HUES64 (cell line): ENCODE data around the gene ZNF653.
"Not testable (repeated sequence)": the region's sequence is repeated elsewhere in the genome, so short reads cannot be mapped to it uniquely, and the experiment has no call there.

Experiments
- H3K27ac ChIP-seq: 2 replicates; pipeline ENCODE4 v1.7.0; 2013; ENCODE audit warnings: low read depth, low read length, inconsistent platforms
- H3K27me3 ChIP-seq: 2 replicates; pipeline ENCODE4 v1.6.1; 2013; ENCODE audit warnings: mild to moderate bottlenecking, low read length; ENCODE audit not compliant: insufficient read depth
- H3K36me3 ChIP-seq: 2 replicates; pipeline ENCODE4 v1.6.1; 2013; ENCODE audit warnings: mild to moderate bottlenecking, low read length; ENCODE audit not compliant: insufficient read depth
- H3K4me1 ChIP-seq: 2 replicates; pipeline ENCODE4 v1.6.1; 2013; ENCODE audit warnings: mild to moderate bottlenecking, low read length, moderate library complexity; ENCODE audit not compliant: insufficient read depth
- H3K4me3 ChIP-seq: 2 replicates; pipeline ENCODE4 v1.5.1; 2013; ENCODE audit warnings: mild to moderate bottlenecking, low read length, moderate library complexity
- H3K9ac ChIP-seq: 2 replicates; pipeline ENCODE4 v1.6.1; 2013; ENCODE audit warnings: mild to moderate bottlenecking, low read depth, low read length
- H3K9me3 ChIP-seq: 2 replicates; pipeline ENCODE4 v1.6.1; 2013; ENCODE audit warnings: low read depth, low read length; ENCODE audit not compliant: insufficient read depth
- WGBS: fragments of 150-250, 120-280 bp; methylation state at CpG from one replicate; pipeline ENCODE4 v1.1.7; 2013; ENCODE audit warnings: missing lambda C conversion rate; 5-methylcytosine and 5-hydroxymethylcytosine counted together

ZNF653 gene

DNA sequence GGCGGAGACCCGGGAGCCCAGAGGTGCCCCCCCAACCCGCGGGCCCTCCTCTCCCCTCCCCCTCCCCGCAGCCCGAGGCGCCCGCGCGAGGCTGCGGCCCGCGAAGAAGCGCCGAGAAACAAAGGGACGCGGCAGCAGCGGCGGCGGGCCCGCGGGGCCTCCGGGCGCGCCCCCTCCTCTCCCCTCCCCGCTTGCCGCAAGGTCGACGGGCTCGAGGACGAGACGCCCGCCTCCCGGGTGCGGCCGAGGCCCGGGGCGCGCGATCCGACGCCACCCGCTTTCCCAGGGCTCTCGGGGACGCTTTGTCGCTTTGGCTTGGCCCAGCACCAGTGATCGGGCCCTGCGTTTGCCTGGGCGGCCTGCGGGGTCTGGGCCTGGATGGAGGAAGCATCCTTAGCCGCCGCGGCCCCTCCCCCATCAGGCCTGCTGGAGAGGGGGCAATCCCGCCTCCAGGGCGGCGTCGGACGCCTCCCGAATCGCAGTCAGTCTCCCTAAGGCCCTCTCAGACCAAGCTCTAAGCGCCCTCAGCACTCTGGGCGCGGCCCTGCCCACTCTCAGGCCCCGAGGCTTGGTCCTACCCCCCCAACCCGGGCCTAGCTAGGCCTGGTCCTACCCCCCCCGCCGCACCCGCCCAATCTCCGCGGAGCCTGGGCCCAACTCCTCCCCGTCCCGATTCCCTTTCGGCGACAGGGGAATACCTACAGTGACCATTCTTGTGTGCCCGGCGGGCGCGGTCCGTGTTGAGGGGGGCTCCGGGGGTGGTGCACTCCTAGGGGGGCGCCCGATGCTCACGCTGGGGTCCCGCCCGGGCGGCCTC lies 25.5 kb downstream of the ZNF653 start:
- no peaks in the 10 kb centered on the region for H3K36me3 ChIP-seq
- H3K4me3 ChIP-seq, result peak overlapping the region; percentile 32; the same call in 1 of the 2 replicates
- no peaks in the 10 kb centered on the region; the same call in 1 of the 2 replicates for H3K4me1 ChIP-seq
- no peaks in the 10 kb centered on the region for H3K9me3 ChIP-seq
- WGBS, result 12% methylated on average over 86 of the region's 86 CpGs
- no peak overlapping the region for H3K27ac ChIP-seq
- H3K9ac ChIP-seq, result no peak overlapping the region
- H3K27me3 ChIP-seq, result peaks cover 46% of the 10 kb centered on the region

DNA sequence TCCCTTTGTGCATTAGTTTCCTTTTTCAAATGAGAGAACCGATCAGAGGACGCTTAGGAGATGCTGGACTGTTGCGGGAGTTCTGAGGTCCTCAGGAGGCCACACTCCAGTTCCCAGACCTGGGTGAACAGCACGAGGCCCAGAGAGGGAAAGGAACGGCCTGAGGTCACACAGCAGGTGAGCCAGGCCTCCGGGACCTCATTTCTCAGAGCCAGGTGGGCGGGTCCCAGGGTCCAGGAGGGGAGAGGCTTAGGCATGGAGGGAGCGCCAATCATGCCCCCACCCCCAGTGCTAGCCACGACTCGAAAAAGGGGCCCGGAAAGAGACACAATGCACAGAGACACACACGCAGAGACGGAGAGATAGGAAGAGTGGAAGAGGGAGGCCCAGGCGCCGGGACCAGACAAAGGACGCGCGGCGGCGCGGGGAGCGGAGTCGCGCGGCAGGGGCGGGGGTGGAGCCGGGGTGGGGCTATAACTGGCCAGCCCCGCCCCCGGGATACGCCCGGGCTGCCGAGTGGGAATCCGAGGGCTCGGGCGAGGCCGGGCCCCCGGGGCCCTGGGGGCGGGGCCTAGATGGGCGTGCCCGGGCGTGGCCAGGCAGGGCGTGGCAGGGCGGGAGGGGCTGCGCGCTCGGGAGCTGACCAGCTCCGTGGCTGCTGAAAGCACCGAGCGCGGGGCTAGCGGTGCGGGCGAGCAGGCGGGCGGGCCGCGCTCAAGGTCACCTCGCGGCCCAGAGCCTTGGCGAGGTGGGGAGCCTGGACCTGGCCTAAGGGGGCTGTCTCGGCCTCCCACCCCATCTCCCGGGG lies 26.3 kb downstream of the ZNF653 start:
- no peak overlapping the region; the same call in 1 of the 2 replicates for H3K9ac ChIP-seq
- WGBS, result 11% methylated on average over 62 of the region's 62 CpGs
- peak overlapping the region; percentile 55 for H3K4me3 ChIP-seq

DNA sequence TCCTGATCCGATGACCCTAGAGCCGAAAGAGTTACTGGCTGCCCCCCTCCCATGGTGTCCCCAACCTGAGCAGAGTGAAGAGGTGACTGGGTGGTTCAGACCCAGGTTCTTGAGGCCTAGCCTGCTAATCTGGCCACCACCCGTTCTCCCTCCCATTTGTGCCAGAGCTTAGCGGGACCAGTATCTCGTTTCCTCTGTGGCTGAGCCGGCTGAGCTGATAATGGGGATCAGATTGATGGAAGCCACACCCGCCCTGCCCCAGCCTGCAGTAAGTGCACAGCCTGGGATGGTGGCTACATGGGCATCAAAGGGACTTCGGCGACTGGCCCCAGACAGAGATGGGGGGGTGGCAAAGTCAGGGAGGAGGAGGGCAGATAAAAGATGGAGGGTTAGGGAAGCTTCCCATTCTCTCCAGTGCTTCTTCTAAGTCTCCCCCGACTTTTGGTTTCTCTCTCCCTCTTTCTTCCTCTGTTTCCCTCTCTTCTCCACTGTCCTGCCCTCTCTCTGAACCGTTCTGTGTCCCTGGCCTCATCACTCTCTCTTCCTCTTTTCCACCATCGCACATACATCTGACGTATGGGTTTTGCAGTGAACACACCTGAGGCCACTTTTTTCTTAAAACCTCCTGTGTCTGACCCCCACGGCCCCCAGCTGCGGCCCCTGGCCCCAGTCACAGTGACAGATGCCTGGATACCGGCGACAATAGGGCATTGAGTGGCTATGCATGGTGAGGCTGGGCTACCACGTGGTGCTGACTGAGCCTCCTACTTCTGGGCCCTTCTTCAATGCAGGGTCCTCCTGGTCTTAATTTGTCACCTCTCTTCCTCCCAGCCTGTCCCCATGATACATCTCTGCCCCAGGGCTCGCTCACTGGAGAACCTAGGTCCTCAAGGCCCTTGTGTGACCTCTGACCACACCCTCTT lies 27.2 kb downstream of the ZNF653 start:
- H3K4me3 ChIP-seq, result no peak overlapping the region
- H3K27me3 ChIP-seq, result peaks cover 46% of the 10 kb centered on the region
- WGBS, result 81% methylated on average over 19 of the region's 19 CpGs

More for the DNA sequence above, 26.3 kb downstream of the ZNF653 start:
- Histone ChIP-seq H3K4me1 (no peaks in the 10 kb centered on the region; the same call in 1 of the 2 replicates), H3K9me3 (no peaks in the 10 kb centered on the region), H3K36me3 (no peaks in the 10 kb centered on the region), H3K27ac (no peak overlapping the region), H3K27me3 (peaks cover 46% of the 10 kb centered on the region)

DNA sequence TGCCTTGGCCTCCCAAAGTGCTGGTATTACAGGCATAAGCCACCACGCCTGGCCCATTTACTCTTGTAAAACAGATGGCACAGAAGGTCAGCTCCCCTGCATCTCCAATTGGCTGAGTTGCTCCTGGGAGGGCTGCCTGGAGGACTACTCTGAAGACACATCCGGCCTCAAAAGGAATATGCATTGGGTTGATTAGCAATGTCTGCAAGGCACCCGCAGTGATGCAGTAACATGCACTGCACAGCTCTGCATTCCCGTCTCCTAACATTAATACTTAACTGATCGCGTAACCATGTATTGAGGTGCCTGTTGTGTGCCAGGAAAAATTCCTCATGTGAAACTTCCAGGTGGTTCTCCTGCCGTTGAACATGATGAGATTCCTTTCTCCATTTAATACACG lies 29.8 kb downstream of the ZNF653 start:
- H3K36me3 ChIP-seq, result no peaks in the 10 kb centered on the region
- no peak overlapping the region for H3K4me3 ChIP-seq
- WGBS, result 84% methylated on average over 8 of the region's 8 CpGs
- H3K4me1 ChIP-seq, result no peaks in the 10 kb centered on the region
- no peaks in the 10 kb centered on the region for H3K9me3 ChIP-seq
- no peak overlapping the region for H3K27ac ChIP-seq
- H3K9ac ChIP-seq, result no peak overlapping the region
- H3K27me3 ChIP-seq, result peaks cover 29% of the 10 kb centered on the region

More for the DNA sequence above, 27.2 kb downstream of the ZNF653 start:
- no peaks in the 10 kb centered on the region for H3K36me3 ChIP-seq
- no peak overlapping the region for H3K9ac ChIP-seq
- H3K4me1 ChIP-seq, result no peaks in the 10 kb centered on the region; the same call in 1 of the 2 replicates
- H3K9me3 ChIP-seq, result no peaks in the 10 kb centered on the region
- no peak overlapping the region for H3K27ac ChIP-seq

DNA sequence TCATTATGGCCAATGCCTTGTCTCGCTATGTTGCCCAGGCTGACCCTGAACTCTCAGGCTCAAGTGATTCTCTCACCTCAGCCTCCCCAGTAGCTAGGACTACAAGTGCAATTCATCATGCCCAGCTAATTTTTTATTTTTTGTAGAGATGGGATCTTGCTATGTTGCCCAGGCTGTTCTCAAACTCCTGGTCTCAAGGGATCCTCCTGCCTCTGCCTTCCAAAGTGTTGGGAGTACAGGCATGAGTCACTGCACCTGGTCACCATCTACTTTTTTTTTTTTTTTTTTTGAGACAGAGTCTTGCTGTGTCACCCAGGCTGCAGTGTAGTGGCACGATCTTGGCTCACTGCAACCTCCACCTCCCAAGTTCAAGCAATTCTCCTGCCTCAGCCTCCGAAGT lies 30.3 kb downstream of the ZNF653 start:
- not testable (repeated sequence) for H3K4me3 ChIP-seq, H3K9ac ChIP-seq, H3K36me3 ChIP-seq, H3K27ac ChIP-seq, H3K4me1 ChIP-seq, H3K9me3 ChIP-seq
- WGBS, result 94% methylated on average over 3 of the region's 3 CpGs
- peaks cover 25% of the 10 kb centered on the region for H3K27me3 ChIP-seq

DNA sequence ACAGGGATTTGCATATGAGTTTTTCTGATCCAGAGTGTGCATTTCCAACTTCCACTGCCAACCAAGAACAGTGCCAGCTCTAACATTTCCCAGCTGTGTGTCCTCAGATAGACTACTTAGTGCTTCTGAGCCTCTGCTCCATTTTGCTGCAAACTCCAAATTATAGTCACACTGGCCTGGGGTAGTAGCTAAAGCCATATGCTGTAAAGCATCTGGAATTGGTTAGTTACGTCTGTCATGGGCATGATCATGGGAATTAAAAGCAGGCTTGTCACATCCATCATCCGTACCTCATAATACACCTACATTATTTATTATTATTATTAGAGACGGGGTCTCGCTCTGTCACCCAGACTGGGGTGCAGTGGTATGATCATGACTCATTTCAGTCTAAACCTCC lies 31.9 kb downstream of the ZNF653 start:
- Histone ChIP-seq H3K9ac (no peak overlapping the region), H3K36me3 (no peaks in the 10 kb centered on the region), H3K4me1 (no peaks in the 10 kb centered on the region), H3K27ac (no peak overlapping the region), H3K4me3 (no peak overlapping the region), H3K27me3 (peaks cover 9% of the 10 kb centered on the region), H3K9me3 (no peaks in the 10 kb centered on the region)
- 95% methylated on average over 4 of the region's 4 CpGs for WGBS

DNA sequence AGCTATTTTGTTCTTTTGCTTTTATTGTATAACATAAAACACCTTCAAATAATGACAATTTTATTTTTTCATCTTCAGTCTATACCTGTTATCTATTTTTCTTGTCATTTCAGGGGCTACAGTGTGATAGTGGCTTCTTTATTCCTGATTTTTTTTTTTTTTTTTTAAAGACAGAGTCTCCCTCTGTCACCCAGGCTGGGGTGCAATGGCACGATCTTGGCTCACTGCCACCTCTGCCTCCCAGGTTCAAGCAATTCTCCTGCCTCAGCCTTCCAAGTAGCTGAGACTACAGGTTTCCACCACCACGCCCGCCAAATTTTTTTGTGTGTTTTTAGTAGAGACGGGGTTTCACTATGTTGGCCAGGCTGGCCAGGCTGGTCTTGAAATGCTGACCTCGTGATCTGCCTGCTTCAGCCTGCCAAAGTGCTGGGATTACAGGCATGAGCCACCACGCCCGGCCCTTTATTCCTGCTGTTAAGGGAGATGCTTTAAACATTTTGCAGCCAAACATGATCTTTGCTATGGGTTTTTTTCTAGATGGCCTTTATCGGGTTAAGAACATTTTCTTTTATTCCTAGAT lies 37.3 kb downstream of the ZNF653 start:
- not testable (repeated sequence) for H3K27me3 ChIP-seq, H3K9ac ChIP-seq, H3K27ac ChIP-seq, H3K4me1 ChIP-seq, H3K9me3 ChIP-seq, H3K4me3 ChIP-seq, H3K36me3 ChIP-seq
- 89% methylated on average over 7 of the region's 8 CpGs for WGBS

DNA sequence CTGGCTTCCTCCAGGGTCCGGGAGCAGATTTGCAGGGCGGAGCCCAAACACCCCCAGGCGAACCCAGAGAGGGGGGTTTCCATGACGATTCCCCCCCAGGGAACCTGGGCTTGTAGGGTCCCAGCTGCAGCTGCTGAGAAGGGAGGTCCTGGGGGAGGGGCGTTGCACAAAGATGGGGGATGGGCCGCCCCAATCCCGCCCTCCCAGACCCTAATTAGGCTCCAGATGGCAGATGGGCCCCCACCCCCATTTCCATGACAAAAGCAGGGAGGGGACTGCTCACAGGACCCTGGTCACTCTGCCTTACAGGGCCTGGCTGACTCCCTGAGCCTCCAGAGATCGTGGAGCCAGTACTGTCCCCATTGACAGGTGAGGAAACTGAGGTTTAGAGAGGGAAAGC lies 40.0 kb downstream of the ZNF653 start:
- H3K27ac ChIP-seq, result no peak overlapping the region
- WGBS, result 32% methylated on average over 8 of the region's 8 CpGs
- no peaks in the 10 kb centered on the region for H3K9me3 ChIP-seq
- H3K27me3 ChIP-seq, result no peaks in the 10 kb centered on the region
- 0 out of 2 replicates have a peak, but pooled peaks cover 3% of the 10 kb centered on the region for H3K4me1 ChIP-seq
- no peak overlapping the region for H3K4me3 ChIP-seq
- no peaks in the 10 kb centered on the region for H3K36me3 ChIP-seq
- H3K9ac ChIP-seq, result no peak overlapping the region

DNA sequence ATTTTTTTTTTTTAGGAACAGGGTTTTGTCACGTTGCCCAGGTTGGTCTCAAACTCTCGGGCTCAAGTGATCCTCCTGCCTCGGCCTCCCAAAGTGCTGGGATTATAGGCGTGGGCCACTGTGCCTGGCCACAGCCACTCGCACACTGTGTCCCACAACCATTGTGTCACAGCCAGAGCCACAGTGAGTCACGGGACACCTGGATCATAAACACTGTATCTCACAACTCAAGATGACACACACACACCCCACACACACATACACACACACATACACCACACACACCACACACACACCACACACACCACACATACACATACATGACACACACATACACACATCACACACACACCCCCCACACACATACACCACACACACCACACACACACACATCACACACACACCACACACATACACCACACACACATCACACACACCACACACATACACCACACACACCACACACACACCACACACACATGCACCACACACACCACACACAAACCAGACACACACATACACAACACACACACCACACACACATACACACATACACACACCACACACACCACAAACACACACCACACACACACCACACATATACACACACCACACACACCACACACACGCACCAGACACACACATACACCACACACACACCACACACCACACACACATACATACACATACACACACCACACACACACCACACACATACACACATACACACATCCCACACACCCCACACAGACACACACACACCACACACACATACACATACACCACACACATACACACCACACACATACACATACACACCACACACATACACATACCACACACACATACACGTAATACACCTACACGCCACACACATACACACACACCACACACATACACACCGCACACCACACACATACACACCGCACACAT lies 41.0 kb downstream of the ZNF653 start:
- H3K27ac ChIP-seq, result no peak overlapping the region
- WGBS, result 86% methylated on average over 11 of the region's 11 CpGs
- H3K27me3 ChIP-seq, result no peaks in the 10 kb centered on the region
- no peaks in the 10 kb centered on the region for H3K36me3 ChIP-seq
- no peak overlapping the region for H3K9ac ChIP-seq
- 0 out of 2 replicates have a peak, but pooled peaks cover 3% of the 10 kb centered on the region for H3K4me1 ChIP-seq
- no peak overlapping the region for H3K4me3 ChIP-seq
- H3K9me3 ChIP-seq, result no peaks in the 10 kb centered on the region

DNA sequence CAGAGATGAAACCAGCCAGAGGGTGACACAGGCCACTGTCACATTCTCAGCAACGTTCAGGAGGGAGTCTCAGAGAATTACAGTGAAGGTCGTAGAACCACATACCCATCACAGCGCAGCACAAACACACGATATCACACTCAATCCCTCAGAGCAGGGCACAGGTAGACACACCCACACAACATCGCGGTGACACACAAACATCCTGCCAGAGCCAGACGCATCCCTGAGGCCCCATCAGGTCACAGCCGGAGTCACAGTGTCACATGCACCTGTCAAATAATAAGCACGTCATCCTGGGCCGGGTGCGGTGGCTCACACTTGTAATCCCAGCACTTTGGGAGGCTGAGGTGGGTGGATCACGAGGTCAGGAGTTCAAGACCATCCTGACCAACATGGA lies 42.2 kb downstream of the ZNF653 start:
- Histone ChIP-seq H3K4me3 (no peak overlapping the region), H3K9me3 (no peaks in the 10 kb centered on the region), H3K27ac (no peak overlapping the region), H3K27me3 (no peaks in the 10 kb centered on the region), H3K4me1 (0 out of 2 replicates have a peak, but pooled peaks cover 3% of the 10 kb centered on the region), H3K36me3 (no peaks in the 10 kb centered on the region), H3K9ac (no peak overlapping the region)
- WGBS, result 84% methylated on average over 12 of the region's 12 CpGs
